Neural cell (in vitro differentiated cells): ENCODE results near the gene MGME1.

ENCODE experiments used
- EP300 ChIP-seq: fragments of 450-650 bp; conservative IDR thresholded peaks from 2 replicates; pipeline ENCODE4 v1.6.1; 2014; ENCODE audit warnings: antibody characterized with exemption, mild to moderate bottlenecking, moderate library complexity; ENCODE audit not compliant: poor library complexity, severe bottlenecking
- EZH2 ChIP-seq: fragments of 200-600, 300-800 bp; shearing (Covaris generic), sonication (generic); IDR thresholded peaks from 2 replicates; pipeline ENCODE4 v1.6.1; 2014; ENCODE audit warnings: antibody characterized with exemption, low read length, borderline replicate concordance, mild to moderate bottlenecking; ENCODE audit not compliant: insufficient read depth, poor library complexity, severe bottlenecking
- POLR2AphosphoS5 ChIP-seq: IDR thresholded peaks from 2 replicates; pipeline ENCODE4 v1.6.1; 2012
- RAD21 ChIP-seq: fragments of 450-650 bp; conservative IDR thresholded peaks from 2 replicates; pipeline ENCODE4 v1.6.1; 2014; ENCODE audit warnings: antibody characterized with exemption, mild to moderate bottlenecking, moderate library complexity
- TF ChIP-seq, protein P1 (sequence below): fragments of 450-650 bp; IDR thresholded peaks from 2 replicates; pipeline ENCODE4 v1.5.1; 2014; ENCODE audit warnings: antibody characterized with exemption, mild to moderate bottlenecking, moderate library complexity; ENCODE audit not compliant: poor library complexity, severe bottlenecking
- TF ChIP-seq, protein P2 (sequence below): IDR thresholded peaks from 2 replicates; pipeline ENCODE4 v1.6.1; 2012; ENCODE audit warnings: borderline replicate concordance

DNA sequence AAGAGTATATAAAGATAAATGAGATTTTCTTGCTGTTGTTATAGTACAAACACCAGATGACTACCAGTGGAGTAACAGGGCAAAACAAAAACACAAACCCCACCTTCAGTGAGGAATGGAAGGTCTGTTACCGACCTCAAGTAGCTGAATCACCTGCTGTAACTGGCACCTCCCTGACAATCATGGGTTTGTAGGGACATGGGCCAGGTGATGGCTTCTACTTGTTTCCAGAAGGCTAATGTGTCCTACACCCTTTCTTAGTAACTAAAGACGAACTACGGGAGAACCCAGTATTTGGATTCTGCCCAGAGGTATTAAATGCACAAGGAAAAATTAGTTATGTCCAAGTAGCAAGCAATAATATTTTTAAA lies 27.0 kb upstream of the MGME1 start:
- TF ChIP-seq, protein P1, sequence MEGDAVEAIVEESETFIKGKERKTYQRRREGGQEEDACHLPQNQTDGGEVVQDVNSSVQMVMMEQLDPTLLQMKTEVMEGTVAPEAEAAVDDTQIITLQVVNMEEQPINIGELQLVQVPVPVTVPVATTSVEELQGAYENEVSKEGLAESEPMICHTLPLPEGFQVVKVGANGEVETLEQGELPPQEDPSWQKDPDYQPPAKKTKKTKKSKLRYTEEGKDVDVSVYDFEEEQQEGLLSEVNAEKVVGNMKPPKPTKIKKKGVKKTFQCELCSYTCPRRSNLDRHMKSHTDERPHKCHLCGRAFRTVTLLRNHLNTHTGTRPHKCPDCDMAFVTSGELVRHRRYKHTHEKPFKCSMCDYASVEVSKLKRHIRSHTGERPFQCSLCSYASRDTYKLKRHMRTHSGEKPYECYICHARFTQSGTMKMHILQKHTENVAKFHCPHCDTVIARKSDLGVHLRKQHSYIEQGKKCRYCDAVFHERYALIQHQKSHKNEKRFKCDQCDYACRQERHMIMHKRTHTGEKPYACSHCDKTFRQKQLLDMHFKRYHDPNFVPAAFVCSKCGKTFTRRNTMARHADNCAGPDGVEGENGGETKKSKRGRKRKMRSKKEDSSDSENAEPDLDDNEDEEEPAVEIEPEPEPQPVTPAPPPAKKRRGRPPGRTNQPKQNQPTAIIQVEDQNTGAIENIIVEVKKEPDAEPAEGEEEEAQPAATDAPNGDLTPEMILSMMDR = no peak
- TF ChIP-seq RAD21 (no peak), EP300 (no peak), EZH2 (no peak), POLR2AphosphoS5 (no peak)
- TF ChIP-seq, protein P2, sequence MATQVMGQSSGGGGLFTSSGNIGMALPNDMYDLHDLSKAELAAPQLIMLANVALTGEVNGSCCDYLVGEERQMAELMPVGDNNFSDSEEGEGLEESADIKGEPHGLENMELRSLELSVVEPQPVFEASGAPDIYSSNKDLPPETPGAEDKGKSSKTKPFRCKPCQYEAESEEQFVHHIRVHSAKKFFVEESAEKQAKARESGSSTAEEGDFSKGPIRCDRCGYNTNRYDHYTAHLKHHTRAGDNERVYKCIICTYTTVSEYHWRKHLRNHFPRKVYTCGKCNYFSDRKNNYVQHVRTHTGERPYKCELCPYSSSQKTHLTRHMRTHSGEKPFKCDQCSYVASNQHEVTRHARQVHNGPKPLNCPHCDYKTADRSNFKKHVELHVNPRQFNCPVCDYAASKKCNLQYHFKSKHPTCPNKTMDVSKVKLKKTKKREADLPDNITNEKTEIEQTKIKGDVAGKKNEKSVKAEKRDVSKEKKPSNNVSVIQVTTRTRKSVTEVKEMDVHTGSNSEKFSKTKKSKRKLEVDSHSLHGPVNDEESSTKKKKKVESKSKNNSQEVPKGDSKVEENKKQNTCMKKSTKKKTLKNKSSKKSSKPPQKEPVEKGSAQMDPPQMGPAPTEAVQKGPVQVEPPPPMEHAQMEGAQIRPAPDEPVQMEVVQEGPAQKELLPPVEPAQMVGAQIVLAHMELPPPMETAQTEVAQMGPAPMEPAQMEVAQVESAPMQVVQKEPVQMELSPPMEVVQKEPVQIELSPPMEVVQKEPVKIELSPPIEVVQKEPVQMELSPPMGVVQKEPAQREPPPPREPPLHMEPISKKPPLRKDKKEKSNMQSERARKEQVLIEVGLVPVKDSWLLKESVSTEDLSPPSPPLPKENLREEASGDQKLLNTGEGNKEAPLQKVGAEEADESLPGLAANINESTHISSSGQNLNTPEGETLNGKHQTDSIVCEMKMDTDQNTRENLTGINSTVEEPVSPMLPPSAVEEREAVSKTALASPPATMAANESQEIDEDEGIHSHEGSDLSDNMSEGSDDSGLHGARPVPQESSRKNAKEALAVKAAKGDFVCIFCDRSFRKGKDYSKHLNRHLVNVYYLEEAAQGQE = no peak
